Measurements from ENCODE around the gene NGFR. TPM values are rescaled to one million over a fixed set of nuclear protein-coding genes. Genes with fewer than 3 reads are reported as not detected.

Gene NGFR
- total and polyA plus RNA-seq, 2 donors (not counting 1 experiment from before 2014, with no cell fraction given): 0.14 to 0.17 TPM

DNA sequence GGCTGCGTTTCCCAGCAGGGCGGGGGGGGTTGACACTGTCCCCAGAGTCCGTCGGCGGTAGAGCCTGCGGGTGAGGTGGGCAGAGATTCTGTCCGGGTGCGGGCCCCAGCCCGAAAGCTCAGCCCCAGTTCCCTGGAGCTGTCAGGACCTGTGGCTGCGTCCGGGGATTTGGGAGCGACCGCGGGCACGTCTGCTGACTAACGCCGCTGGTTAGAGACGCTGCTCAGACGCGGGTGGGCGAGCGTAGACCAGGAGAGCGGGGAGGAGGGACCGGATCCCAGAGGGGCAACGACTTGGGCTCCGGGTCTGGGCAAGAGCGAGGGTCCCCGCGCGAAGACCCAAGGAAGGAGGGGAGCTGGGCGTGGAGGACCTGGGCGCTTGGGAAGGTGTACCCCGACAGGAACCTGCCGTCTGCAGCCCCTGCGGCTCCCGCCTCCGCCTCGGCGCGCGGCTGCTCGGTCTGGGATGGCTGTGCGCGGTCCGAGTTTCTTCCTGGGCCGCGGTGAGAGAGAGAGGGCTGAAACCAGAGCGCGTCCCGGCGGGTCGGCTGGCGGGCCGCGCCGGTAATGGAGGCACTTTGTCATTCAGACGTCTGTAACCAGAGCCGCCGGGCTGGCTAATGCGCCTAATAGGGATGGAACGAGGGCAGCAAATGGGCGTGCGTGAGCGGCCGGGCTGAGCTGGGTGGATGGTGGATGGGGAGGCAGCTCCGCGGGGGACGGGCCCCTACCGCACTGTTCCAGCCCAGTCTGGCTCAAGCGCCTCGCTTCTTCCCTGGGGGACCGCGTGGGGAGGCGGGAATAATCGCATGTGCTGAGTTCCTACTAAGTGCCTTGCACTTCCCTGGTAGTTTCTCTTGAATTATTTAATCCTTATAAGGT lies 2.3 kb downstream of the NGFR start:
- peak; percentile 27 to 63 for DNase-seq (ENCODE audit: low read depth in 2 of 2)
- Histone ChIP-seq H3K27me3 (ENCODE audit: control insufficient read depth, insufficient read depth, low read length) (peaks cover 53% of the 10 kb centered on the region), H3K4me2 (ENCODE audit: extremely low read depth, insufficient read depth, low read length) (peak overlapping the region; percentile 13), H3K9ac (ENCODE audit: insufficient read depth, low read length) (no peak overlapping the region), H3K79me2 (ENCODE audit: control insufficient read depth, insufficient read depth, low read length) (no peaks in the 10 kb centered on the region), H2AFZ (ENCODE audit: low read length) (no peak overlapping the region), H3K4me3 (replicated peaks in 1 of 4; ENCODE audit: control extremely low read depth in 1 of 4, insufficient read depth in 1 of 4, low read depth in 3 of 4, low read length in 4 of 4) (no peak overlapping the region), H3K27ac (ENCODE audit: insufficient read depth, low read length) (no peak overlapping the region), H4K20me1 (ENCODE audit: control insufficient read depth, extremely low read depth, insufficient read depth, low read length) (no peaks in the 10 kb centered on the region), H3K36me3 (ENCODE audit: control insufficient read depth, insufficient read depth, low read length) (no peaks in the 10 kb centered on the region), H3K4me1 (ENCODE audit: control insufficient read depth, extremely low read depth, insufficient read depth, low read length) (peaks cover 2% of the 10 kb centered on the region), H3K9me3 (ENCODE audit: control insufficient read depth, insufficient read depth, low read depth, low read length) (no peaks in the 10 kb centered on the region)
- TF ChIP-seq EZH2 (IDR thresholded peaks at IDR 0.05; ENCODE audit: low read length, missing control alignments): no peak

DNA sequence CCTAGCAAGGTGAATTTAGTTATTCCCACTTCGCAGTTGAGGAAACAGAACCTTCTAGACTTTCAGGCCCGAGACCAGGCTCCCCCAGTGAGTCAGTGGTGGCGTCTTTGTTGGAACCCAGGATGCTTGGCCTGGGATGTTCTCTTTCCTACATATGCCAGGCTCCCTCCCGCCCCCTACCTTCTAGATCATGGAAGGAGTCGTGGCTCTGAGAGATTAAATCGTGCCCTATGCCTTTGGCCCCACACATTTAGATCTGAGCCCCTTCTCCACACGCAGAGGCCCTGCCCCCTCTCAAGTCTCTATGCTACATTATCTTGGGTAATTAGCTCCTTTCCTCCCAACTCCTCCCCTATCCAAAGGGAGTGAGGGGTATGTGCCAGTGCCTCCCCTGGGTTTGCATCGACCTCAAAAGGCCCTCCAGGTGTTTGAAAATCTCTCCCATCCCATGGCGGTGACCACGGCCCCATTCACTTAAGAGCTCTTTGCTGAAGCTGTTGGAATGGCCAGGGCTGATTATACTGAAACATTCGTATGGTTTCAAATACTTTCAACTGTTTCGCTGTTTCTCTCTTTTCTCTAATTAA lies 3.0 kb downstream of the NGFR start:
- no peaks in the 10 kb centered on the region for H3K79me2 ChIP-seq (ENCODE audit: control insufficient read depth, insufficient read depth, low read length)
- H3K4me2 ChIP-seq (ENCODE audit: extremely low read depth, insufficient read depth, low read length): no peak overlapping the region
- H3K4me1 ChIP-seq (ENCODE audit: control insufficient read depth, extremely low read depth, insufficient read depth, low read length): peaks cover 2% of the 10 kb centered on the region
- no peak for TF ChIP-seq EZH2 (IDR thresholded peaks at IDR 0.05; ENCODE audit: low read length, missing control alignments)
- TF ChIP-seq, protein P1, sequence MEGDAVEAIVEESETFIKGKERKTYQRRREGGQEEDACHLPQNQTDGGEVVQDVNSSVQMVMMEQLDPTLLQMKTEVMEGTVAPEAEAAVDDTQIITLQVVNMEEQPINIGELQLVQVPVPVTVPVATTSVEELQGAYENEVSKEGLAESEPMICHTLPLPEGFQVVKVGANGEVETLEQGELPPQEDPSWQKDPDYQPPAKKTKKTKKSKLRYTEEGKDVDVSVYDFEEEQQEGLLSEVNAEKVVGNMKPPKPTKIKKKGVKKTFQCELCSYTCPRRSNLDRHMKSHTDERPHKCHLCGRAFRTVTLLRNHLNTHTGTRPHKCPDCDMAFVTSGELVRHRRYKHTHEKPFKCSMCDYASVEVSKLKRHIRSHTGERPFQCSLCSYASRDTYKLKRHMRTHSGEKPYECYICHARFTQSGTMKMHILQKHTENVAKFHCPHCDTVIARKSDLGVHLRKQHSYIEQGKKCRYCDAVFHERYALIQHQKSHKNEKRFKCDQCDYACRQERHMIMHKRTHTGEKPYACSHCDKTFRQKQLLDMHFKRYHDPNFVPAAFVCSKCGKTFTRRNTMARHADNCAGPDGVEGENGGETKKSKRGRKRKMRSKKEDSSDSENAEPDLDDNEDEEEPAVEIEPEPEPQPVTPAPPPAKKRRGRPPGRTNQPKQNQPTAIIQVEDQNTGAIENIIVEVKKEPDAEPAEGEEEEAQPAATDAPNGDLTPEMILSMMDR (conservative IDR thresholded peaks at IDR 0.05 in 1 of 2, IDR thresholded peaks at IDR 0.05 in 1 of 2; ENCODE audit: low read depth in 1 of 2, low read length in 2 of 2): peak in 1 of 2 donors; percentile 13
- H2AFZ ChIP-seq (ENCODE audit: low read length): no peak overlapping the region
- H3K36me3 ChIP-seq (ENCODE audit: control insufficient read depth, insufficient read depth, low read length): no peaks in the 10 kb centered on the region
- H3K9ac ChIP-seq (ENCODE audit: insufficient read depth, low read length): no peak overlapping the region
- no peaks in the 10 kb centered on the region for H4K20me1 ChIP-seq (ENCODE audit: control insufficient read depth, extremely low read depth, insufficient read depth, low read length)
- no peak overlapping the region for H3K4me3 ChIP-seq (replicated peaks in 1 of 4; ENCODE audit: control extremely low read depth in 1 of 4, insufficient read depth in 1 of 4, low read depth in 3 of 4, low read length in 4 of 4)
- no peaks in the 10 kb centered on the region for H3K9me3 ChIP-seq (ENCODE audit: control insufficient read depth, insufficient read depth, low read depth, low read length)
- no peak overlapping the region for H3K27ac ChIP-seq (ENCODE audit: insufficient read depth, low read length)
- peaks cover 52% of the 10 kb centered on the region for H3K27me3 ChIP-seq (ENCODE audit: control insufficient read depth, insufficient read depth, low read length)
- DNase-seq (ENCODE audit: low read depth in 2 of 2): no peak

DNA sequence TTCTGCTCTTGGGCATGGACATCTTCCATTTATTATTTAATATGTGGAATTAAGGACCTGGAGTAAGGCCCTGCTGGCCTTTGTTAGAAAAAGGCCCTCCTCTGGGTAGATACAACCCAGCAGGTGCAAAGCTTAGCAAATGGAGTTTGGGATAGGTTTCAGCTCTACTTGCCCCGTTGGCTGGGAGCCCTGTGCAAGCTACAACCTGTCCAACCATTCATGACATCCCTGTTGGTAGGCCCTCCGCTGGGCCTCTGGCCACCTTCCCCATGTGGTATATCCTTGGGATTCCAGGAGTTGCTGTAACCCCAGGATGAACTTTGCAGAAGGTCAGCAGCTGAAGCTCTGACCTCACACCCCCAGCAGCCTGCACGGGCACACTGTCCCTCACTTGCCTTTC lies 6.4 kb downstream of the NGFR start:
- no peak for DNase-seq (ENCODE audit: low read depth in 2 of 2)
- Histone ChIP-seq H3K79me2 (ENCODE audit: control insufficient read depth, insufficient read depth, low read length) (no peaks in the 10 kb centered on the region), H3K4me2 (ENCODE audit: extremely low read depth, insufficient read depth, low read length) (no peak overlapping the region), H4K20me1 (ENCODE audit: control insufficient read depth, extremely low read depth, insufficient read depth, low read length) (no peaks in the 10 kb centered on the region), H3K36me3 (ENCODE audit: control insufficient read depth, insufficient read depth, low read length) (no peaks in the 10 kb centered on the region), H3K4me1 (ENCODE audit: control insufficient read depth, extremely low read depth, insufficient read depth, low read length) (peaks cover 2% of the 10 kb centered on the region), H2AFZ (ENCODE audit: low read length) (no peak overlapping the region), H3K27me3 (ENCODE audit: control insufficient read depth, insufficient read depth, low read length) (peaks cover 55% of the 10 kb centered on the region), H3K9ac (ENCODE audit: insufficient read depth, low read length) (no peak overlapping the region), H3K27ac (ENCODE audit: insufficient read depth, low read length) (no peak overlapping the region), H3K9me3 (ENCODE audit: control insufficient read depth, insufficient read depth, low read depth, low read length) (no peaks in the 10 kb centered on the region), H3K4me3 (replicated peaks in 1 of 4; ENCODE audit: control extremely low read depth in 1 of 4, insufficient read depth in 1 of 4, low read depth in 3 of 4, low read length in 4 of 4) (no peak overlapping the region)
- TF ChIP-seq EZH2 (IDR thresholded peaks at IDR 0.05; ENCODE audit: low read length, missing control alignments): no peak
- TF ChIP-seq, protein P1 (conservative IDR thresholded peaks at IDR 0.05 in 1 of 2, IDR thresholded peaks at IDR 0.05 in 1 of 2; ENCODE audit: low read depth in 1 of 2, low read length in 2 of 2): no peak
